GM12891 (cell line): Measurements from ENCODE around the gene PPM1F. TPM values are rescaled to one million over a fixed set of nuclear protein-coding genes. Genes with fewer than 3 reads are reported as not detected.

ENCODE experiments used
- DNase-seq: peaks from one replicate; pipeline ENCODE4 v3.0.0; 2011; ENCODE audit warnings: low spot score; ENCODE audit not compliant: insufficient read length
- FAIRE-seq: peaks from 2 replicates; lab custom pipeline; 2011; peaks lifted over from hg19 to GRCh38; lab: Jason Lieb, UNC
- PAX5 ChIP-seq: IDR thresholded peaks from 2 replicates; pipeline ENCODE4 v1.6.1; 2011; ENCODE audit warnings: low read length, moderate library complexity, mild to moderate bottlenecking; ENCODE audit not compliant: insufficient read depth, severe bottlenecking
- POLR2A ChIP-seq: IDR thresholded peaks from 2 replicates; pipeline ENCODE4 v1.6.1; 2011; ENCODE audit warnings: low read depth, low read length, control low read depth
- POLR2AphosphoS5 ChIP-seq: IDR thresholded peaks from 2 replicates; pipeline ENCODE4 v1.6.1; 2011; ENCODE audit warnings: low read depth, low read length, control low read depth
- POU2F2 ChIP-seq: IDR thresholded peaks from 2 replicates; pipeline ENCODE4 v1.6.1; 2011; ENCODE audit warnings: low read depth, mild to moderate bottlenecking, control low read depth, low read length, moderate library complexity
- SPI1 ChIP-seq: IDR thresholded peaks from 2 replicates; pipeline ENCODE4 v1.6.1; 2011; ENCODE audit warnings: low read depth, low read length, control low read depth
- TAF1 ChIP-seq: IDR thresholded peaks from 2 replicates; pipeline ENCODE4 v1.6.1; 2011; ENCODE audit warnings: low read depth, low read length, control low read depth
- polyA plus RNA-seq: library from polyadenylated mRNA; unstranded; fragments of >200 nt; gene quantifications from one replicate; pipeline ENCODE4 v1.2.1, GENCODE V29; 2012; ENCODE audit warnings: low read depth, missing spikeins, inconsistent platforms; ENCODE audit not compliant: missing spikeins

PPM1F gene, protein sequence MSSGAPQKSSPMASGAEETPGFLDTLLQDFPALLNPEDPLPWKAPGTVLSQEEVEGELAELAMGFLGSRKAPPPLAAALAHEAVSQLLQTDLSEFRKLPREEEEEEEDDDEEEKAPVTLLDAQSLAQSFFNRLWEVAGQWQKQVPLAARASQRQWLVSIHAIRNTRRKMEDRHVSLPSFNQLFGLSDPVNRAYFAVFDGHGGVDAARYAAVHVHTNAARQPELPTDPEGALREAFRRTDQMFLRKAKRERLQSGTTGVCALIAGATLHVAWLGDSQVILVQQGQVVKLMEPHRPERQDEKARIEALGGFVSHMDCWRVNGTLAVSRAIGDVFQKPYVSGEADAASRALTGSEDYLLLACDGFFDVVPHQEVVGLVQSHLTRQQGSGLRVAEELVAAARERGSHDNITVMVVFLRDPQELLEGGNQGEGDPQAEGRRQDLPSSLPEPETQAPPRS
- polyA plus RNA-seq: 6.3 TPM

DNA sequence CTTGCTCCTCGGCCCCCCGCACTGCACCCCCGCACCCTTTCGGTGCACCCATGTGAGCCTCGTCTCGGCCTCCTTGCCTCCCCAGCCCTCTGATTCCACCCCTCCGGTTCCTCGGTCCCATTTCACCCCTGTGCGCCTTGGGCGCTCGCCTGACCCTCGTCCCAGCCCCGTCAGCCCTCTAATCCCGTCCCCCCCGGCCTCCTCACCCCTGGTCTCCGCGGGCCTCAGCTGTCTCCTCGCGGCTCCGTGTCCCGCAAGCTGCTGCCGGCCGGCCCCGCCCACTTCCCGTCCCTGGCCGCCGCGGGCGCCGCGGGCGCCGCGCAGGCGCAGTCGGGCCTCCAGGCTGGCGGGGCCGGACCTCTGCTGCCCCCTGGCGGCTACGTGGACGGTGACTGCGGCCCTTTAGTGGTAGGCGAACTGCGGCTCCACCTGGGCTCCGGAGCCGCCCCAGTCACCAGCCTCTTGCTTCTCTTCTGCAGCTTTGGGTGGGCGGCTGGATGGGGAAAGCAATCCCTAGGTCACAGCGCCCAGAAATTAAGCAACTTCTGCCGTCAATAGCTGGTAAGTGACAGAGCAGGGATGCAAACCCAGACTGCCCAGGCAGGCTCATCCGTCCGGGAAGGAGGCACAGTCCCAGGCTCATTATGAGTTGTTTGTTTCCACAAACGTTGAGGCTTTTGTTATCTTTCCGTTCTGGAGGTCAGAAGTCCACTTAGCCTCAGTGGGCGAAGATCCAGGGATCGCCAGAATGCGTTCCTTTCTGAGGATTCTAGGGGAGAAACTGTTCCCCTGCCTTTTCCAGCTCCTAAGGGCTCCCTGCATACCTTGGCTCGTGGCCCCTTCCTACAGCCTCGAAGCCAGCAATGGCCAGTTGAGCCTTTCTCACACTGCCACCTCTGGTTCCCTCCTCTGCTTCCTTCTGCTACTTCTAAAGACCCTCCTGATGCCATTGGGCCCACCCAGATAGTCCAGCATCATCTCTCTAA is at the start of gene PPM1F:
TSS of gene PPM1F (minus strand) at position 263 of the 986 bp plus-strand sequence. CDS start 6,800 bp downstream, outside the sequence.
- FAIRE-seq (peak; percentile 84), DNase-seq (peak; percentile 97)
- TF ChIP-seq POU2F2 (no peak), SPI1 (peak; percentile 59), POLR2A (no peak), PAX5 (no peak)

DNA sequence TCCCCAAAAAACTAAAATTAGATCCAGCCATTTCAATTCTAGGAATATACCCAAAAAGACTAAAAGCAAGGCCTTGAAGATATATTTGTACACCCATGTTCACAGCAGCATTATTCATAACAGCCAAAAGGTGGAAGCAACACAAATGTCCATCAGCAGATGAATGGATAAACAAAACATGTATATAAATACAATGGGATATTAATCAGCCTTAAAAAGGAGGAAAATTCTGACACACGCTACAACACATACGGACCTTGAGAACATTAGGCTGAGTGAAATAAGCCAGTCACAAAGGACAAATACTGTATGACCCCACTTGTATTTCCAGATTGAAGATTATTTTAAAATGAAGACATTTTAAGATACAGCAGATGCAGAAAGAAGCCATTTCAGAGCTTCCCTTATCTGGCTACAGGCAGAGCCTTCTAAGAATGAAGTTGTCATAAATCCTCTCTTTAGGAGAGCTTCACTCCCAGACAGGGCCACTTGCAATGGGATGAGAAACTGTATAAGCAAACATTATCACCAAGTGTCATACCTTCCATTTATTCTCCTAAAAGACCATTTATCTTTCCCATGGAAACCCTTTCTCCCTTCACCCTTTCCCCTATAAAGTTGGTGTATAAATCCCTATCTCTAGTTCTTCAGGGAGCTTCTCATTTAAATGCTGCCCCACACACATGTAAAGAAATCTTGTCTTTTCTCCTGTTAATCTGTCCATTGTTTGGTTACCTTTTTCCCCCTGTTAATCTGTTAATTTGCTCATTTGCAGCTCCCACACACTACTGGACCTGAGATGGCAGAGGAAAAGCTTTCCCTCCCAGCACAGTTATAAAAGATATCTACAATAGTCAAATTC is 49.2 kb upstream of the PPM1F start:
- FAIRE-seq (no peak), DNase-seq (no peak)
- TF ChIP-seq POLR2A (no peak), PAX5 (no peak), TAF1 (no peak), POLR2AphosphoS5 (no peak), POU2F2 (no peak)

DNA sequence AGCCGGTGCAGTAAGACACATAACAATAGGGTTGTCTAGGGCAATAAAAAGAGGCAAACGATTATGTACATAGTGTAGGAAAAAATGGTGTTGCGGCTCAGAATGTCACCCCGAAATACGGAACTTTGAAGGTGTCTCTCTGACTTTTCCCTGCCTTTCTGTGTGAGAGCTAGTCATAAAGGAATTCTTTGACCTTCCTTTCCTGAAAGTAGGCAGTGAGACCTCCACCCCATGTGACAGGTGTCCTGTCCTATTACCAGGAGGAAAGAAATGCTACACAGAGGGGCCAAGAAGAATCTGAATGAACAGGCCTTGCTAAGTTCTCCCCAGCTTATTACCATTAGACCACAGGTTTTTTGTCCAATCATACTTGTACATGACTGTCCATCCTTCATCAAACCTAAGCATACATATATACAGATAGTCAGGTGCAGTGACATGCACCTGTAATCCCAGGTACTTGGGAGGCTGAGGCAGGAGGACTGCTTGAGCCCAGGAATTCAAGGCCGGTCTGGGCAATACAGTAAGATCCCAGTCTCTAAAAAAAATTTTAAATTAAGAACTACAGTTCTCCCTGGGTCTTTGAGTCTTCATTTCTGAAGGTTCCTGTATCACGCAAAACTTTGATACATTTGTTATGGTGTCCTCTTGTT is 46.1 kb upstream of the PPM1F start:
- no peak for FAIRE-seq
- no peak for DNase-seq
- TF ChIP-seq POLR2AphosphoS5 (no peak), SPI1 (no peak), TAF1 (no peak), PAX5 (no peak), POLR2A (no peak), POU2F2 (no peak)

DNA sequence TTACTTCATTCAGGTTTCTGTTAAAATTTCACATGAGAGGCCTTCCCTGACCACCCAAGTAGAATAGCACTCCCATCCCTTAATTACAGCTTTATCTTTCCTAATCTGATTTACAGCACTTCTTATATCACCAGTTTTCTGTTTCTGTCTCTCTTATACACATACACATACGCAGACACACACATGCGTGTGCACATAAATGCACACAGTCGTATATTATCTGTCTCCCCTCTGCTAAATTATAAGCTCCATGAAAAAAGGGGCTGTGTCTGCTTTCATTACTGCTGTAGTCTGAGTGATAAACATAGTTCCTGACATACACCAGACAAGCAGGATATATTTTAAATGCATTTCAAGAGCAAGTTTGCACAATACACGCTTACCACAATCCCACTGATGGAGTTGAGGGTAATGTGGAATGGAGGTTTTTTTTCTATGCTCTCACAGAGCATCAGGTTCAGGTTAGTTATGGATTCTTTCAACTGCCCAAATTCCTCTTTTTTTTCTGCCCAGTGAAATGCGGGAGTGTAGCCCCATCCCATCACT is 43.6 kb upstream of the PPM1F start:
- DNase-seq (no peak), FAIRE-seq (no peak)
- no peak for TF ChIP-seq SPI1
- TF ChIP-seq POLR2A: no peak
- no peak for TF ChIP-seq POLR2AphosphoS5
- TF ChIP-seq POU2F2: no peak
- TF ChIP-seq PAX5: no peak
- TF ChIP-seq TAF1: no peak

DNA sequence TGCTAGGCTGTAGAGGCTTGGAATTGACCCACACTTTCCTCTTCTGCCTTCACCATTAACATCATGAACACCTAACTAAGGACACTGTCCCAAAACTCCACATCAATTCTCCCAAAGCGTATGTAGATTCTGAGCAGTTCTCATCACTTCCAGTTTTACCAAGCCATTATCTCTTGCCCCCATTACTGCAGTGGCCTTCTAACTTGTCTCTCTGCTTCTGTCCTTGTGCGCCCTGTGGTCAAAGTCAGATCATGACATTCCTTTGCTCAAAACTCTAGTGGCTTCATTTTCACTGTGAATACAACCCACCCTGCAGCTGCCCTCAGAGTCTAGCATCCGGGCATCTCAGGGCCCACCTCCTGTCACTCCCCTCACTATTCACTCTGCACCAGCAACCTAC is 43.0 kb upstream of the PPM1F start:
- no peak for FAIRE-seq
- DNase-seq: no peak
- TF ChIP-seq SPI1 (no peak), TAF1 (no peak), POLR2AphosphoS5 (no peak), POU2F2 (no peak), PAX5 (no peak), POLR2A (no peak)

DNA sequence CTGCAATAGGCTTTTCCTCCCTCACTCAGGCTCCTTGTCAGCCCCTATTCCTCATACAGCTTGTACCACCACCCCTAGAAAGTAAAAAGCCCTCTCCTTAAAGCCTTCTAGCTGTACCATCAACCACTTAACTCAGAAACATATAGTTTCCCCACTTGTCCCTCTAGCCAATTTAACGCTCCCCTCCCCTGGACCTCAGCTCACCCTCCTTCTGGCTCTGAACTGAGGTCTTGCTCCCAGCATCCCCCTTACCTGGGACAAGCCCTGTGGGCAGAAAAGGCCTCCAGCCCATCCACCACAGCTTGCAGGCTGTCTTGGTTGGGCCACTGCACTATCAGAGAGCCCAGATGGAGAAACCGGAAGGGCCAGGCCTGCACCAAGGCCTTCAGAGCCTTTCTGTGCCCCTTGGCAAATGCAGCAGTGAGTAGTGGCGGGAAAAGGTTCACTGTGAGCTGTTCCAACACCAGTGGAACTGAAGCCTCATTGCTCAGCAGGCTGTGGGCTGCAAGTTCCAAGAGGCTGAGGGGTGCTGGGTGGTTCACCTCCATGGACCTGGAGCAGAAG is 42.3 kb upstream of the PPM1F start:
- DNase-seq (no peak), FAIRE-seq (no peak)
- no peak for TF ChIP-seq PAX5
- no peak for TF ChIP-seq POU2F2
- no peak for TF ChIP-seq TAF1
- TF ChIP-seq POLR2A: no peak
- no peak for TF ChIP-seq SPI1
- TF ChIP-seq POLR2AphosphoS5: no peak

DNA sequence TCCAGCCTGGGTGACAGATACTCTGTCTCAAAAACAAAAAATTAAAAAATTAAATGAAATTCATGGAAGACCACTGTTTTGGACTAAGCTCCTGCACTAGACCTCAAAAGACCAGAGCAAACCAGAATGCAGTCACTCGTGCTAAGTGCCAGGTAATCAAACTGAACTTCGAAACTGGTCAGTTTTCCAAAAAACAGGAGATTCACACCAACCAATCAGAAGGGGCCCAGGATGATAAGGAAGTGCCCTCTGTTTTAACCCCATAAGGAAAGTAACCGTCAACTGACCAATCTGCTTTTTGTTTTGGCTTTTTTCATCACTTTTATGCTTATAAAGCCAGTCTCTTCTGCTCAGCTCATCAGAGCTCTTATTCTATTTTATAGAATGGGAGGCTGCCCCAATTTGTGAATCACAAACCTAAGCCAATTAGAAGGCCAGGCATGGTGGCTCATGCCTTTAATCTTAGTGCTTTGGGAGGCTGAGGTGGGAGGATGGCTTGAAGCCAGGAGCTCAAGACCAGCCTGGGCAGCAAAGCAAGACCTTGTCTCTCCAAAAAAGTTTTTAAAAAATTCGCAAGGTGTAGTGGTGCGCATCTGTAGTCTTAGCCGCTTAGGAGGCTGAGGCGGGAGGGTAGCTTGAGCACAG is 40.1 kb upstream of the PPM1F start:
- DNase-seq (no peak), FAIRE-seq (no peak)
- no peak for TF ChIP-seq POU2F2
- no peak for TF ChIP-seq PAX5
- TF ChIP-seq POLR2A: no peak
- TF ChIP-seq SPI1: no peak
- no peak for TF ChIP-seq POLR2AphosphoS5
- no peak for TF ChIP-seq TAF1

DNA sequence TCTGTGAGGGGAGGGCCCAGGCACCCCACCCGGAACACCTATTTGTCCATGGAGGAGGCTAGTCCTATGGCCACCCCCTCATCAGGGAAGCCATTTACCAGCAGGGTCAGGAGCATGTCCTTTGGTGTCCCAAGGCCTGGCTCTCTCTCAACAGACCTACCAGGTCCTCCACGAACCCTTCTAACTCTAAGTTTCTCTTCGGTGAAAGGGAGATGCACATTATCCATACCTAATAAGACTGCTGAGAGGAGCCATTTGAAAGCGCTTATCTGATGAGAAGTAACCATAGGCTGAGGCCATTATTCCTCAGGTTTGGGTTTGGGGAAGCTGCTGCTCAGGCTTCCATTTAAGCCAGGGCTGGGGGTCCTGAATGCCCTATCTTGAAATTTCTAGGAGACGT is 39.1 kb upstream of the PPM1F start:
- FAIRE-seq: no peak
- TF ChIP-seq POLR2AphosphoS5 (no peak), PAX5 (no peak), SPI1 (no peak), TAF1 (no peak), POLR2A (no peak), POU2F2 (no peak)
- DNase-seq: no peak
